ENCODE measurements around the gene CEP72.

The CEP72 gene

DNA sequence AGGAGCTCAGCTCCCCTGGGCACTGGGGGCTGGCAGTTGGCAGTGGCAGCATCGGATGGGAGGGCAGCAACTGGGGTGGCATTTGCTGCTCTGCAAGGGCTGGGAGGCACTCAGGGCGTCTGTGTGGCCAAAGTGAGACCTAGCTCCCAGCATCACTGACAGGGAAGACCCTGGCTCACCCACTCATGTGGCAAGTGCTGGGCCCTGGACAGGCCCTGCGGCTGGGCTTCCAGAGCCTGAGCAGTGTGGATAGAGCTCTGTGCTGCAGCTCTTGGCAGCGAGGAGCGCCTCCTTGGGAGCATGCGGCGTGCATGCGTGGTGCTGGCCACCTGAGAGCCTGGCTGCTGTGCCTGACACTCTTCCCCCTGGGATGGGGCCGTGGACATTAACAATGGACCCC lies 10.2 kb downstream of the CEP72 start:
- no peak overlapping the region for H3K4me3 ChIP-seq (replicated peaks; ENCODE audit: low read depth, low read length)
- no peak for DNase-seq (ENCODE audit: low read depth)
- TF ChIP-seq, protein P1, sequence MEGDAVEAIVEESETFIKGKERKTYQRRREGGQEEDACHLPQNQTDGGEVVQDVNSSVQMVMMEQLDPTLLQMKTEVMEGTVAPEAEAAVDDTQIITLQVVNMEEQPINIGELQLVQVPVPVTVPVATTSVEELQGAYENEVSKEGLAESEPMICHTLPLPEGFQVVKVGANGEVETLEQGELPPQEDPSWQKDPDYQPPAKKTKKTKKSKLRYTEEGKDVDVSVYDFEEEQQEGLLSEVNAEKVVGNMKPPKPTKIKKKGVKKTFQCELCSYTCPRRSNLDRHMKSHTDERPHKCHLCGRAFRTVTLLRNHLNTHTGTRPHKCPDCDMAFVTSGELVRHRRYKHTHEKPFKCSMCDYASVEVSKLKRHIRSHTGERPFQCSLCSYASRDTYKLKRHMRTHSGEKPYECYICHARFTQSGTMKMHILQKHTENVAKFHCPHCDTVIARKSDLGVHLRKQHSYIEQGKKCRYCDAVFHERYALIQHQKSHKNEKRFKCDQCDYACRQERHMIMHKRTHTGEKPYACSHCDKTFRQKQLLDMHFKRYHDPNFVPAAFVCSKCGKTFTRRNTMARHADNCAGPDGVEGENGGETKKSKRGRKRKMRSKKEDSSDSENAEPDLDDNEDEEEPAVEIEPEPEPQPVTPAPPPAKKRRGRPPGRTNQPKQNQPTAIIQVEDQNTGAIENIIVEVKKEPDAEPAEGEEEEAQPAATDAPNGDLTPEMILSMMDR (IDR thresholded peaks at IDR 0.05; ENCODE audit: low read length, missing control alignments), result no peak

DNA sequence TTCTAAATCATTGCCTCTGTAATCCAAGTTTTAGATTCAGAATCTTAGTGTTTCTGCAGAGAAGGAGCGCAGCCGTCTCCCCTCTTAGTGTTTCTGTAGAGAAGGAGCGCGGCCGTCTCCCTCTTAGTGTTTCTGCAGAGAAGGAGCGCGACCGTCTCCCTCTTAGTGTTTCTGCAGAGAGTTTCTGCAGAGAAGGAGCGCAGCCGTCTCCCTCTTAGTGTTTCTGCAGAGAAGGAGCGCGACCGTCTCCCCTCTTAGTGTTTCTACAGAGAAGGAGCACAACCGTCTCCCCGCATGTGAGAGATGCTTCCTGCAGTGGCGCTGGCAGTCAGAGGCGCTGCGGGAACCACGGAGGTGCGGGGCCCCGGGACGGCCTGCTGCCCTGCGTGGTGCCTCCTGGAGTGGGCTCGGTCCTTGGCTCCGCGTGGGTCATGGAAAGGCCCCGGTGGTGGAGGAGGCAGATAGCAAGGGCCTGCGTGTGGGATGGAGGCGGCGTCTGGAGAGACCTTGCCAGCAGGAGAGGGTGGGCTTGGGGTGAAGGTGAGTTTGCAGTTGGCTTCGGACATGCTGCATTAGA lies 10.9 kb downstream of the CEP72 start:
- TF ChIP-seq, protein P1 (IDR thresholded peaks at IDR 0.05; ENCODE audit: low read length, missing control alignments), result no peak
- no peak for DNase-seq (ENCODE audit: low read depth)
- H3K4me3 ChIP-seq (replicated peaks; ENCODE audit: low read depth, low read length), result no peak overlapping the region

DNA sequence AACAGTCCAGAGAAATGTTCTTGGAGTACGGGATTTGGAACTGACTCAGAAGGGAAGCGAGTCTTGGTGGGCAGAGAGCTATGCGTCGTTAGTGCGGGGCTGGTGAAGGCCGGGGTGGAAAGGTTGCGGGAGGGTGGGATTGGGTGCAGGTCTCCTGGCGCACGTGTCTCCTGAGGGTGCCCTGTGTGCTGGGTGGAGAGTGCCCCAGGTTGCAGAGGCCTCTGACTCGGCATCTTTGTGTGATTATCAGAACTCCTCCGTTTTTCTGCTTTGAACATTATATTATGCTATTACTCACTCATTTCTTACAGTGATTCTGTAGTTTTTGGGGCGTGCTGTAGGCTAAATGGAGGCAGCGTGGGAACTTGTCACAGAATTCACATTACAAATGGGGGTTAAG lies 11.4 kb downstream of the CEP72 start:
- DNase-seq (ENCODE audit: low read depth), result no peak
- TF ChIP-seq, protein P1 (IDR thresholded peaks at IDR 0.05; ENCODE audit: low read length, missing control alignments), result no peak
- H3K4me3 ChIP-seq (replicated peaks; ENCODE audit: low read depth, low read length), result no peak overlapping the region

DNA sequence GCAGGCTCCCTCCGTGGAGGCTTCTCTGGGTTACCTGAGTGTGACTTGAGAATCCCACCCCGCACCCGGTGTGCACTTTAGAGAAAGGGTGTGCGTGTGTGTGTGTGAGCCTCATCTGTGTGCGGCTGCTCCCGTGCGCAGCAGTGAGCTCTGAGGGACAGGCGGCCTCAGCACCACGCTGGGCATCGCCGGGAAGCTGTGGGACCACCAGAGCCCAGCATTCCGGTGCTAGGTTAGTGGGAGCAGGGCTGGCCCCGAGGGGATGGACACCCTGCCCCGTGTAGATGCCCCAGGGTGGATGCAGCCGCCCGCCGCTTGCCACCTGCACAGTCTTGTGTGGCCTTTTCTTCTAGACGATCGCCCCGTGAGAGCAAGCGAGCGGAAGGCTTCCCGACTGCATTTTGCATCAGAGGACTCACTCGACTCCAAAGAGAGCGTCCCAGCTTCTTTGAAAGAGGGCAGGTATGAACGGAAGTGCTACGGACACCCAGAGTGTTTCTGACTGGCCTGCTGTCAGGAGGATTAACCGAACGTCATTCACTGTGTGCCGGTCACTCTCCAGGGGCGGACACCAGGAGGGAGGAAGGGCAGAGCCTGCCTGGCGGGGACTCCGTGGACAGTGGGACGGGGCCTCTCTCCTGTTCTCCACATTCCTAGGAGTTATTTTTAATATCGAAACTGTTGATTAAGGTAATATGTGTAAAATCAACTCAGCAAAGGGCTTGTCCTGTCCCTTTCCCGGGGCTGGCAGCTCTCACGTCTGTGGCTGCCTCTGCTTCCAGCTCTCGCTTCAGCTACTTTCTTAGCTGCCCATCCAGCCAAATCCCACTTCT lies 12.2 kb downstream of the CEP72 start:
- H3K4me3 ChIP-seq (replicated peaks; ENCODE audit: low read depth, low read length), result no peak overlapping the region
- DNase-seq (ENCODE audit: low read depth), result no peak
- TF ChIP-seq, protein P1 (IDR thresholded peaks at IDR 0.05; ENCODE audit: low read length, missing control alignments), result no peak

DNA sequence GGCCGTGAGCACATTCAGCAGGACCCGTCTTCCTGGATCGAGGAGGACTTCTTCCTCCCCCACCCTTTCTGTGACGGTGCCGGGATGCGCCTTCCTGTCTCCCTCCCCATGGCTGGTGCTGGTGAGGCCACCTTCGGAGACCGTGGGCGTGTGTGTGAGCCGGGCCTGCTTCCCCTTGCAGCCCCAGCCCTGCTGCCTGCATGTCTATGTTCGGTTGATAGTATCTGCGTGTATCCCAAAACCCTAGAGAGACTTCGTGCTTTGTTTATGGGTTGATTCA lies 12.8 kb downstream of the CEP72 start:
- DNase-seq (ENCODE audit: low read depth), result no peak
- H3K4me3 ChIP-seq (replicated peaks; ENCODE audit: low read depth, low read length), result no peak overlapping the region

DNA sequence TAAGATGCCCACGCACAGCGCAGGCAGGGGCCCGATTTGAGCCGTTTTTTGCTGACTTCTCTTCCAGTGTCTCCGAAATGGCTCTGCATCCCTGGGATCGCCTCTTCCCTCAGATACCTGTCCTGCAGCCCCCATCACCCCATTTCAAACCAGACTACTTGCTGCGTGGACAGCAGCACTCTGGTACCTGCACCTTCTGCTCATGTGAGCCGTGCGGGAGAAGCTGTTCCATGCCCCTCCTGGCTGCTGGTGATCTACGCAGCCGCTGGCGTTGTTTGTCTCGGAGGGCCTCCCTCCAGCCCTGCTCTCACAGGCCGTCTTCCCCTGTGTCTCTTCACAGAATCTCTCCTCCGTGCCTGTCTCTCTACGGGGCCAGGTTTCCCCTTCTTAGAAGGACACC lies 13.4 kb downstream of the CEP72 start:
- TF ChIP-seq, protein P1 (IDR thresholded peaks at IDR 0.05; ENCODE audit: low read length, missing control alignments), result no peak

More for the DNA sequence above, 12.8 kb downstream of the CEP72 start:
- TF ChIP-seq, protein P1 (IDR thresholded peaks at IDR 0.05; ENCODE audit: low read length, missing control alignments), result no peak

DNA sequence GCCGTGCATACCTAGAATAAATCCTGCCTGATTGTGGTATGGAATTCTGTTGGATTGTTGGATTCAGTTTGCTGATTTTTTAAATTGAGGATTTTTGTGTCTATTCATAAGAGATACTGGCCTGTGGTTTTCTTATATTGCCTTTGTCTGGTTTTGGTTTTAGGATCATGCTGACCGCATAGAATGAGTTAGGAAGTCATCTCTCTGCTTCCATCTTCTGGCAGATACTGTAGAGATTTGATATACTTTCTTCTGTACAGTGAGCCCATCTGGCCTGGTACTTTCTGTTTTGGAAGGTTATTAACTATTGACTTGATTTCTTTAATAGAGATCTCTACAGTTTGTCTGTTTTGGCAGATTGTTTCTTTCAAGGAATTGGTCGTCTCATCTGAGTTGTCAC lies 14.7 kb downstream of the CEP72 start:
- DNase-seq (ENCODE audit: low read depth), result no peak
- TF ChIP-seq, protein P1 (IDR thresholded peaks at IDR 0.05; ENCODE audit: low read length, missing control alignments), result no peak
- H3K4me3 ChIP-seq (replicated peaks; ENCODE audit: low read depth, low read length), result no peak overlapping the region

More for the DNA sequence above, 13.4 kb downstream of the CEP72 start:
- H3K4me3 ChIP-seq (replicated peaks; ENCODE audit: low read depth, low read length), result no peak overlapping the region
- no peak for DNase-seq (ENCODE audit: low read depth)
